B cell (primary cell): ENCODE results near the gene SNX10. TPM values are rescaled to one million over a fixed set of nuclear protein-coding genes. Genes with fewer than 3 reads are reported as not detected.

Source experiments
- ATAC-seq: fragments of 200-7000 bp; cut with Tn5 transposase; one replicate; pipeline ENCODE4 v1.10.0; 2021; ENCODE audit warnings: low read depth, mild to moderate bottlenecking, moderate number of reproducible peaks, moderate library complexity
- CTCF ChIA-PET: fragments of 350-600 bp; sonication (Branson Sonifier 250); formaldehyde crosslinking; loops from one replicate; lab custom pipeline; 2021; ENCODE audit warnings: antibody characterized with exemption, inconsistent platforms; lab: Charles Lee
- POLR2A ChIA-PET: fragments of 350-600 bp; sonication (Branson Sonifier 250); formaldehyde crosslinking; loops from one replicate; lab custom pipeline; 2021; ENCODE audit warnings: antibody characterized with exemption; lab: Charles Lee
- DNase-seq: peaks from one replicate; pipeline ENCODE4 v3.0.0; 2013
- H2AFZ ChIP-seq: 2 replicates; pipeline ENCODE4 v1.6.1; 2012; ENCODE audit warnings: mild to moderate bottlenecking, low read depth, low read length; ENCODE audit not compliant: insufficient read depth, poor library complexity, severe bottlenecking
- H3K27ac ChIP-seq, 2 donors: 1 replicate in 1 of 2; 2 replicates in 1 of 2; pipeline ENCODE4 v1.5.1; 2012 to 2013; ENCODE audit warnings: low read length in 2 of 2, mild to moderate bottlenecking in 2 of 2, moderate library complexity in 1 of 2
- H3K27me3 ChIP-seq, 4 experiments: fragments of 200-600 bp in 1 of 4; sonication (generic) in 1 of 4; replicated peaks in 1 of 4; 1 replicate in 2 of 4; 2 replicates in 2 of 4; pipeline versions ENCODE4 v1.6.1 to v1.7.0; 2013 to 2016; ENCODE audit warnings: low read length in 3 of 4, mild to moderate bottlenecking in 2 of 4, mixed read lengths in 1 of 4, moderate library complexity in 1 of 4; ENCODE audit not compliant: insufficient read depth in 4 of 4, control insufficient read depth in 3 of 4; ENCODE audit errors: control extremely low read depth in 1 of 4
- H3K36me3 ChIP-seq, 2 experiments: replicated peaks in 1 of 2; 1 replicate in 1 of 2; 2 replicates in 1 of 2; pipeline versions ENCODE4 v1.6.1 to v1.7.1; 2013; ENCODE audit warnings: low read length in 1 of 2; ENCODE audit not compliant: insufficient read depth in 2 of 2, control insufficient read depth in 1 of 2; ENCODE audit errors: control extremely low read depth in 1 of 2, extremely low read depth in 1 of 2
- H3K4me1 ChIP-seq, 2 donors: fragments of 200-600 bp in 1 of 2; sonication (generic) in 1 of 2; 1 replicate in 1 of 2; 2 replicates in 1 of 2; pipeline versions ENCODE4 v1.5.1 to v1.6.1; 2013 to 2017; ENCODE audit warnings: low read length in 2 of 2; ENCODE audit not compliant: control insufficient read depth in 2 of 2, insufficient read depth in 2 of 2
- H3K4me2 ChIP-seq: replicated peaks from 2 replicates; pipeline ENCODE3; 2012; ENCODE audit warnings: mild to moderate bottlenecking, low read depth, low read length; ENCODE audit not compliant: poor library complexity, severe bottlenecking
- H3K4me3 ChIP-seq, 5 experiments: fragments of 200-600 bp in 1 of 5; sonication (generic) in 1 of 5; 1 replicate in 3 of 5; 2 replicates in 2 of 5; pipeline versions ENCODE4 v1.5.1 to v1.7.0; 2011 to 2016; ENCODE audit warnings: low read length in 4 of 5, mild to moderate bottlenecking in 4 of 5, low read depth in 2 of 5, control low read depth in 1 of 5, moderate library complexity in 1 of 5; ENCODE audit not compliant: insufficient read depth in 1 of 5; ENCODE audit errors: control extremely low read depth in 1 of 5, extremely low read depth in 1 of 5
- H3K79me2 ChIP-seq: fragments of 200-600 bp; sonication (generic); one replicate; pipeline ENCODE4 v1.6.0; 2016; ENCODE audit warnings: low read length; ENCODE audit not compliant: control insufficient read depth, insufficient read depth
- H3K9ac ChIP-seq: fragments of 200-600 bp; sonication (generic); 2 replicates; pipeline ENCODE4 v1.6.1; 2017; ENCODE audit warnings: mild to moderate bottlenecking, low read length, moderate library complexity
- H3K9me3 ChIP-seq, 3 donors: one replicate each; pipeline versions ENCODE4 v1.6.1 to v1.7.1; 2013; ENCODE audit warnings: low read length in 2 of 3; ENCODE audit not compliant: control insufficient read depth in 2 of 3, insufficient read depth in 1 of 3; ENCODE audit errors: control extremely low read depth in 1 of 3
- H4K20me1 ChIP-seq: 2 replicates; pipeline ENCODE4 v1.6.0; 2012; ENCODE audit warnings: mild to moderate bottlenecking, low read length; ENCODE audit not compliant: insufficient read depth, control insufficient read depth, poor library complexity, severe bottlenecking
- H3K27ac Mint-ChIP-seq: one replicate; pipeline ENCODE4 v1.8.0; 2021; ENCODE audit warnings: mixed read lengths
- H3K27me3 Mint-ChIP-seq: one replicate; pipeline ENCODE4 v1.8.0; 2021; ENCODE audit warnings: mixed read lengths
- H3K4me1 Mint-ChIP-seq: one replicate; pipeline ENCODE4 v1.8.0; 2021; ENCODE audit warnings: mixed read lengths
- H3K4me3 Mint-ChIP-seq: one replicate; pipeline ENCODE4 v1.8.0; 2021; ENCODE audit warnings: mixed read lengths
- H3K9me3 Mint-ChIP-seq: one replicate; pipeline ENCODE4 v1.8.0; 2022; ENCODE audit warnings: mixed read lengths; ENCODE audit not compliant: insufficient read depth
- EZH2 ChIP-seq: IDR thresholded peaks from 2 replicates; pipeline ENCODE4 v1.6.1; 2012; ENCODE audit warnings: borderline replicate concordance, low read depth, mild to moderate bottlenecking, moderate library complexity, low read length; ENCODE audit not compliant: insufficient read depth, poor library complexity, severe bottlenecking
- WGBS: methylation state at CpG from one replicate; pipeline ENCODE4 v1.1.5; 2013; ENCODE audit warnings: missing lambda C conversion rate; ENCODE audit not compliant: insufficient coverage; 5-methylcytosine and 5-hydroxymethylcytosine counted together
- intact Hi-C: fragments of 100-400 bp; cut with micrococcal nuclease; formaldehyde crosslinking; loops from one replicate; pipeline ENCODE4 v1.10.0; 2022
- polyA plus RNA-seq: library from polyadenylated mRNA; depleted of rRNA; stranded (reverse); fragments of >200 nt; gene quantifications from 2 replicates; pipeline ENCODE4 v1.2.3, GENCODE V29; 2012
- total RNA-seq, 2 donors: library from RNA; stranded (reverse); fragments of 120-200 nt in 1 of 2; gene quantifications; 1 replicate in 1 of 2; 2 replicates in 1 of 2; pipeline versions ENCODE4 v1.2.3 to v1.2.4, GENCODE V29; 2013 to 2022
- TF ChIP-seq, protein P1 (sequence below): fragments of 200-600 bp; IDR thresholded peaks from one replicate; pipeline ENCODE4 v1.8.0; 2022; ENCODE audit warnings: antibody characterized with exemption, mild to moderate bottlenecking

Gene SNX10
- total and polyA plus RNA-seq, 2 donors (not counting 1 experiment from before 2014, with no cell fraction given), result 26.5 to 29.2 TPM

DNA sequence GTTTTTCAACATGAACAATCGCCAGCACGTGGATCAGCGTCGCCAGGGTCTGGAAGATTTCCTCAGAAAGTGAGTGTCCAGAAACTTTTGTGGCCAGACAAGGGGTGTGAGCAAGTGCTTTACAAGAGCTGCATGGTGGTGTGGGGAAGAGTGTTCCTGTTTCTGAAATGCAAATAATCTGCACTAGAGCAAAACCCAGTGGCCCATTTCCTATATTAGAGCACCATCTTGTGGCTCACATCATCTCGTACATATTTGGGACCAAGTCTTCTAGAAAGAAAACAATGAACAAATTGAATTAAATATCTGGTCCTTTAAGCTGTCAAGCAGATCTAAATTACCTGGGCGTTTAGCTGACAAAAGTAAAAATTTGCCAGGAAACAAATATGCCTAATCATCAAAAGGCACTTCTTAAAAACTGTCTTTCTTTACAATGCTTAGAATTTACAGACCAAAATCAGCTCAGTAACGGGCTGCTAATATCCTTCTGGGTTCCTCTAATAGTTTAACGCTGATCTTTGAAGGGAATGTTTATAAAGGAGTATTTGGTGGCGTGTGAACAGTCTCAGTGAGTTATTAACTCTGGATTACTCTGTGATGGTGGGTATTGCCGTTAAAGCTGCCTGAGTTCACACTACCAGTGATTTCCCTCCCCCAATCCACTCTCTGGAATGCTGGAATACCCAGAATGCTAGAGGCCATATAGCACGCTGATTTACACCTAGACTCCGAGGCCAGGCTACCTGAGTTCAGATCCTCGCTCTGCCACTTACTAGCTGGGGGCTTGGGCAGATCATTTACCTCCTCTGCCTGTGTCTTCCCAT lies 73.6 kb downstream of the SNX10 start:
- Histone ChIP-seq H3K27me3 (no peaks in the 10 kb centered on the region), H3K4me1 (peaks cover 32 to 33% of the 10 kb centered on the region in 2 donors), H3K27ac (no peak overlapping the region), H3K9me3 (no peaks in the 10 kb centered on the region), H4K20me1 (peaks cover 35% of the 10 kb centered on the region), H3K4me3 (no peak overlapping the region), H3K79me2 (peaks cover 26% of the 10 kb centered on the region), H2AFZ (no peak overlapping the region), H3K36me3 (peaks cover 4 to 52% of the 10 kb centered on the region in 2 experiments), H3K9ac (no peak overlapping the region), H3K4me2 (peak overlapping the region; percentile 43)
- 42% methylated on average over 9 of the region's 13 CpGs for WGBS
- DNase-seq (peak; percentile 89), ATAC-seq (peak; percentile 95)
- Mint-ChIP-seq H3K9me3 (no peaks in the 10 kb centered on the region), H3K27me3 (no peaks in the 10 kb centered on the region), H3K27ac (peak overlapping the region; percentile 84), H3K4me3 (no peak overlapping the region), H3K4me1 (peaks cover 34% of the 10 kb centered on the region)
- ChIA-PET POLR2A (interaction anchor here (0.9 to 1.3 kb wide), 2 partner anchors 84 to 164 kb away, joined by 3 read pairs; partner anchors contain the start of gene CBX3), CTCF (interaction anchor here (0.7 to 8.1 kb wide), 64 partner anchors 8 to 831 kb away, joined by 3 to 190 read pairs (median 6); partner anchors contain the start of genes CBX3, HNRNPA2B1, NFE2L3 and SNX10)
- intact Hi-C loops, result loop anchor here (1.0 to 2.0 kb wide), 10 partner anchors 28 to 473 kb away; partner anchors contain the start of genes CBX3 and SNX10
- no peak for TF ChIP-seq EZH2
- TF ChIP-seq, protein P1, sequence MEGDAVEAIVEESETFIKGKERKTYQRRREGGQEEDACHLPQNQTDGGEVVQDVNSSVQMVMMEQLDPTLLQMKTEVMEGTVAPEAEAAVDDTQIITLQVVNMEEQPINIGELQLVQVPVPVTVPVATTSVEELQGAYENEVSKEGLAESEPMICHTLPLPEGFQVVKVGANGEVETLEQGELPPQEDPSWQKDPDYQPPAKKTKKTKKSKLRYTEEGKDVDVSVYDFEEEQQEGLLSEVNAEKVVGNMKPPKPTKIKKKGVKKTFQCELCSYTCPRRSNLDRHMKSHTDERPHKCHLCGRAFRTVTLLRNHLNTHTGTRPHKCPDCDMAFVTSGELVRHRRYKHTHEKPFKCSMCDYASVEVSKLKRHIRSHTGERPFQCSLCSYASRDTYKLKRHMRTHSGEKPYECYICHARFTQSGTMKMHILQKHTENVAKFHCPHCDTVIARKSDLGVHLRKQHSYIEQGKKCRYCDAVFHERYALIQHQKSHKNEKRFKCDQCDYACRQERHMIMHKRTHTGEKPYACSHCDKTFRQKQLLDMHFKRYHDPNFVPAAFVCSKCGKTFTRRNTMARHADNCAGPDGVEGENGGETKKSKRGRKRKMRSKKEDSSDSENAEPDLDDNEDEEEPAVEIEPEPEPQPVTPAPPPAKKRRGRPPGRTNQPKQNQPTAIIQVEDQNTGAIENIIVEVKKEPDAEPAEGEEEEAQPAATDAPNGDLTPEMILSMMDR, result peak; percentile 85

DNA sequence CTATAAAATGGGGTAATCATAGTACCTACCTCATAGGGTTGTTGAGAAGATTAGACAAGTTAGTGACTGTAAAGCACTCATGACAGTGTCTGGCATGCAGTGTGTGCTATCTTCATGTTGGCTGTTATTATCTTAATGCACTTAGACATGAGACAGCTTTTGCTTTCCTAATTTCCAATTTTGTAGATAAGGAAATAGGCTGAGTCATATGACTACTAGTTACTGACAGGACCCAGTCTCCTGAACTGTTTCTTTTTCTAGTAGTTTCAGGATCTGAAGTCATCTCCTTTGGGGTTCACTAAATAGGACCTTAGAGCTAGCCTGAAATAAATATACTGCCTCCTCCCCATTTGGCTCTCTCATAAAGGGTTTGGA lies 74.2 kb downstream of the SNX10 start:
- no peak overlapping the region for H2AFZ ChIP-seq
- peaks cover 4 to 52% of the 10 kb centered on the region in 2 experiments for H3K36me3 ChIP-seq
- Mint-ChIP-seq H3K27me3 (no peaks in the 10 kb centered on the region), H3K27ac (no peak overlapping the region), H3K4me1 (peaks cover 29% of the 10 kb centered on the region), H3K4me3 (no peak overlapping the region), H3K9me3 (no peaks in the 10 kb centered on the region)
- POLR2A ChIA-PET, result interaction anchor here (1.3 kb wide), 1 partner anchor 164 kb away, joined by 3 read pairs; the partner anchor contains the start of gene CBX3
- no peaks in the 10 kb centered on the region for H3K27me3 ChIP-seq
- intact Hi-C loops, result loop anchor here (1.0 to 2.0 kb wide), 10 partner anchors 29 to 474 kb away; partner anchors contain the start of genes CBX3 and SNX10
- no peak overlapping the region for H3K4me2 ChIP-seq
- no peak for DNase-seq
- H3K9ac ChIP-seq, result no peak overlapping the region
- H3K9me3 ChIP-seq, result no peaks in the 10 kb centered on the region
- H3K4me1 ChIP-seq, result peaks cover 26 to 27% of the 10 kb centered on the region in 2 donors
- H4K20me1 ChIP-seq, result peaks cover 41% of the 10 kb centered on the region
- CTCF ChIA-PET, result interaction anchor here (0.7 to 8.1 kb wide), 38 partner anchors 9 to 797 kb away, joined by 3 to 190 read pairs (median 8); partner anchors contain the start of genes CBX3, HNRNPA2B1, NFE2L3 and SNX10
- H3K79me2 ChIP-seq, result peaks cover 26% of the 10 kb centered on the region
- H3K27ac ChIP-seq, result no peak overlapping the region
- no peak for ATAC-seq
- TF ChIP-seq EZH2, result no peak
- TF ChIP-seq, protein P1, result no peak
- no peak overlapping the region for H3K4me3 ChIP-seq
